Measurements from ENCODE around the gene LLGL2.
"Not testable (repeated sequence)": the region's sequence is repeated elsewhere in the genome, so short reads cannot be mapped to it uniquely, and the experiment has no call there.

LLGL2 gene, protein sequence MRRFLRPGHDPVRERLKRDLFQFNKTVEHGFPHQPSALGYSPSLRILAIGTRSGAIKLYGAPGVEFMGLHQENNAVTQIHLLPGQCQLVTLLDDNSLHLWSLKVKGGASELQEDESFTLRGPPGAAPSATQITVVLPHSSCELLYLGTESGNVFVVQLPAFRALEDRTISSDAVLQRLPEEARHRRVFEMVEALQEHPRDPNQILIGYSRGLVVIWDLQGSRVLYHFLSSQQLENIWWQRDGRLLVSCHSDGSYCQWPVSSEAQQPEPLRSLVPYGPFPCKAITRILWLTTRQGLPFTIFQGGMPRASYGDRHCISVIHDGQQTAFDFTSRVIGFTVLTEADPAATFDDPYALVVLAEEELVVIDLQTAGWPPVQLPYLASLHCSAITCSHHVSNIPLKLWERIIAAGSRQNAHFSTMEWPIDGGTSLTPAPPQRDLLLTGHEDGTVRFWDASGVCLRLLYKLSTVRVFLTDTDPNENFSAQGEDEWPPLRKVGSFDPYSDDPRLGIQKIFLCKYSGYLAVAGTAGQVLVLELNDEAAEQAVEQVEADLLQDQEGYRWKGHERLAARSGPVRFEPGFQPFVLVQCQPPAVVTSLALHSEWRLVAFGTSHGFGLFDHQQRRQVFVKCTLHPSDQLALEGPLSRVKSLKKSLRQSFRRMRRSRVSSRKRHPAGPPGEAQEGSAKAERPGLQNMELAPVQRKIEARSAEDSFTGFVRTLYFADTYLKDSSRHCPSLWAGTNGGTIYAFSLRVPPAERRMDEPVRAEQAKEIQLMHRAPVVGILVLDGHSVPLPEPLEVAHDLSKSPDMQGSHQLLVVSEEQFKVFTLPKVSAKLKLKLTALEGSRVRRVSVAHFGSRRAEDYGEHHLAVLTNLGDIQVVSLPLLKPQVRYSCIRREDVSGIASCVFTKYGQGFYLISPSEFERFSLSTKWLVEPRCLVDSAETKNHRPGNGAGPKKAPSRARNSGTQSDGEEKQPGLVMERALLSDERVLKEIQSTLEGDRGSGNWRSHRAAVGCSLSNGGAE

GRCh38 chr17:75524970-75525805 is at the start of gene LLGL2:
Gene LLGL2, plus strand, starts transcription at chr17:75525697. Its CDS starts 17,730 bp downstream, at chr17:75543427.
- peak; percentile 94 for DNase-seq (ENCODE audit: insufficient read length, low spot score)
- peak; percentile 38 for TF ChIP-seq CTCF (IDR thresholded peaks at IDR 0.05; ENCODE audit: insufficient read depth, missing control alignments)
- no peak for FAIRE-seq

DNA sequence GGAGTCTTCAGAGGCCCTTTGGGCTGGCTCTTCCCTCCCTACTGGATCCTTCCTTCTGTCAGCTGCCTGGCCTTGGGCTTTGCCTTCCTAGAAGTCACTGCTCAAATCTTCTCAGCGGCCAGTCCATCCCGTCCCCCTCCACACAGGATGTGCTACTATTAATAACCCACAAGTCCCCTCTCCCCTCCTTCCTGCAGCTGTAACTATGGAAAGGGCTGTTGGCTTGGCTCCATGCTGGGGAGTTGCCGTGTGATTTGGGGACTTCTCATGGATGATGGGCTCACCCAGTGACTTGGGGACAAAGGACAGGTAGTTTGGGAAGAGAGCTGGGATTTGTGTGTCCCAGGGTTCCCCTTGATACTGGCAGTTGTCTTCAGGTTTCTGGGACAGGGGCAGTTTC is 49.6 kb upstream of the LLGL2 start:
- no peak for TF ChIP-seq CTCF (IDR thresholded peaks at IDR 0.05; ENCODE audit: insufficient read depth, missing control alignments)
- no peak for FAIRE-seq
- no peak for DNase-seq (ENCODE audit: insufficient read length, low spot score)

DNA sequence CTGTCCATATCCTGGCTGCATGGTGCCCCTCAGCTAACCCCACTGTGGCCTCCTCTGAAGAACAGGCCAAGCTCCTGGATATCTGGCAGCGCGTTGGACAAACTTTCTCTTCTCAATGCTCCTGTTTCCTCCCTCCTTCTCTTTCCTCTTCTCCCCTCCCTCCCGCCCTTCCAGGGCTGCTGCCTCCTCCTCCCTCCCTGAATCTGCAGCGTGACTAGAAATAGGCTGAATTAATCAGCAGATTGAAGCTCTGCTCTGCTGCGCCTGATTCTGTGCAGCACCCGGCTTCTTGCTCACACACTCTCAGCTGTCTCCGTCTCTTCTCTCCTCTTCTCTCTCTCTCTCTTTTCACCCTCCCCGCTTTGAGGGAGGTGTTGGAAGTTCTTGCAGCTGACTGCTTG is 49.2 kb upstream of the LLGL2 start:
- no peak for TF ChIP-seq CTCF (IDR thresholded peaks at IDR 0.05; ENCODE audit: insufficient read depth, missing control alignments)
- DNase-seq (ENCODE audit: insufficient read length, low spot score) = no peak
- no peak for FAIRE-seq

DNA sequence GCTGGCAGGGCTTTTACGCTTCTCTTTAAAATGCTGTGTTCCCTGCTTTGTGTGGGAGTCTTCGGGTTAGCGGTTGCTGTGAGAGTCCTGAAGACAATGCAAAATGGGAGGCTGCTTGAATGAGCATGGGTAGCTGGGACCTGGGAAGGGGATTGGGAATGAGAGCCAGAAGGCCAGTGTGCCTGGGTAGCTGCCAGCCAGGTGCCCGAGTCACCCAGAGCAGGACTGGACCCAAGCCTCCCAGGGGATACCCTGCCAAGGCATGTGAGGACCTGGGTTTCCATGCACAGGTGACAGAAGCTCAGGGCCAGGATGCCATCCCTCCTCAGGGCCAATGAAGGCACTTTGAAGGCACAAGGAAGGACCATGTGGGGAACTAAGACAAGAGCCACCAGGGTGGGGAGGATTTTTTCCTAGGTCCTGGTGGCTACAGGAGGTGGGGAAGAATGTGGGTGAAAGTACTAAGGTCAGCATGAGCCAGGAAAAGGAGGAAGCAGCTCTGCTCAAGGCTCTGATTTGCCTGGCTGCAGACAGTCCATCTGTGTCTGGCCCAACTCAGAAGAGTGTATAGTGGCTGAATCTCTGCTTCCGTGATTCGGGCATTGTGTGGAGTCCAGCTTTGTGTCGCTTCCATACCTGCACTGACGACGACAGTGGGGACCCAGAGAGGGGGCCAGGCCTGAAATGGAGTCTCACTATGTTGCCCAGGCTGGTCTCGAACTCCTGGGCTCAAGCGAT is 48.6 kb upstream of the LLGL2 start:
- TF ChIP-seq CTCF (IDR thresholded peaks at IDR 0.05; ENCODE audit: insufficient read depth, missing control alignments) = no peak
- FAIRE-seq = no peak
- no peak for DNase-seq (ENCODE audit: insufficient read length, low spot score)

DNA sequence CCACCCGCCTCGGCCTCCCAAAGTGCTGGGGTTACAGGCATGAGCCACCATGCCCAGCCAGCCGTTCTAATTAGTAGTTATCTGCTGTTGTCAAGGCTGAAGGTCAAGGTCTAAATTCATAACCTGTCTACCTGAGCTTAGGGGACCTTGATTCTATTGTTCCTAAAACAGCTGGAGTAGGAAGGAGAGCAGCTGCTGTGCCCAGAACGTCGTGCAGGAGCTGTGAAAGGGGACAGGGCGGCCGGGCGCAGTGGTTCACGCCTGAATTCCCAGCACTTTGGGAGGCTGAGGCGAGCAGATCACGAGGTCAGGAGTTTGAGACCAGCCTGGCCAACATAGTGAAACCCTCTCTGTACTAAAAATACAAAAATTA is 48.0 kb upstream of the LLGL2 start:
- not testable (repeated sequence) for DNase-seq (ENCODE audit: insufficient read length, low spot score); FAIRE-seq

- DNase-seq (ENCODE audit: insufficient read length, low spot score) (no peak), FAIRE-seq (no peak)
- TF ChIP-seq CTCF (IDR thresholded peaks at IDR 0.05; ENCODE audit: insufficient read depth, missing control alignments) = no peak
Observed at GRCh38 chr17:75478508-75478907, 47.0 kb upstream of the LLGL2 start.

All from D721Med (cell line).